ENCODE results near the gene LEMD3.

The LEMD3 gene

DNA sequence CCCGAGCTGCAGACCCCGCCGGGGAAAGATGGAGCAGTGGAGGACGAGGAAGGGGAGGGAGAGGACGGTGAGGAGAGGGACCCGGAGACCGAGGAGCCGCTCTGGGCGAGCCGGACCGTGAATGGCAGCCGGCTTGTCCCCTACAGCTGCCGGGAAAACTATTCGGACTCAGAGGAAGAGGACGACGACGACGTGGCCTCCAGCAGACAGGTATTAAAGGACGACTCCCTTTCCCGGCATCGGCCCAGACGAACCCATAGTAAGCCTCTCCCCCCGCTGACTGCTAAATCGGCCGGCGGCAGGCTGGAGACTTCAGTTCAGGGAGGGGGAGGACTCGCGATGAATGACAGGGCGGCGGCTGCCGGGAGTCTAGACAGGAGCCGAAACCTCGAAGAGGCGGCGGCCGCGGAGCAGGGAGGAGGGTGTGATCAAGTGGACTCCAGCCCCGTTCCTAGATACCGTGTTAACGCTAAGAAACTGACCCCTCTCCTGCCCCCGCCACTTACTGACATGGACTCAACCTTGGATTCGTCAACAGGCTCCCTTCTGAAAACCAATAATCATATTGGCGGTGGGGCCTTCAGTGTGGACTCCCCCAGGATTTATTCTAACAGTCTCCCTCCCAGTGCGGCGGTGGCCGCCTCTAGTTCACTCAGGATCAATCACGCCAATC, 962 bp downstream of the LEMD3 start:
- peak; percentile 56 to 57 for DNase-seq

DNA sequence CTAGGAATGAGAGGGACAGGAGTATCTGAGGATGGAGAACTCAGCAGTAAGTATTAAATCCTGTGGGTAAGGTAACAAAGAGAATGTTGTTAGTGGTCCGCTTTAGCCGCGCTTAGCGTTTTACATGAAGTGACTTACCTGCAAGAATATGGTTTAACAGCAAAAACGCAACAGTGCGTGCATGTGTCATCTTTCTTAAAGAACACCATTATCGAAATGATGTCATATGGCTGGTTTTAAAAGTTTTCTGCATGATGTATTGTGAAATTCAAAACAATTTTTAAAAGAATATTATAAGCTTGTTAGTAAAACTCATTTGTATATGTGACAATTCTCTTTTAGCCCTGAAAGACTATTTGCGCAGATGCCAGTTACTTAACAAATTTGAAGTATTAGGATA, 1.7 kb downstream of the LEMD3 start:
- no peak for DNase-seq

DNA sequence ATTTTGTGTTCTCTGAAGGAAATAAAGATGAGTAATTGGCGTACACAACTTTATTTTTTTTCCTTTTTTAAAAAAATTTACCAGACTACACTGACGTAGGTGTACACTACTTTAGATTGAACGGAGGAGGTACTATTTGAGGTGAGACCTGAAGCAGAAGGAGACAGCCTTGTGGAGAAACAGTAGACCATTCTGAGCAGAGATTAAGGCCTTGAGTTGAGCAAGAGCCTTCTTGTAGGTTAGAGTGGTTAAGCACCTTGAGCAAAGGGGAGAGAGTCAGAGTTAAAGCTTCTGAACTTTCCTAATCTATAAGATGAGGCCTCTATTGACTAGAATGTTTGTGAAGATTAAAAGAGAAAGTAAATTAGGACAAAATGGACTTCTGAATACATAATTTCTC, 2.5 kb downstream of the LEMD3 start:
- no peak for DNase-seq

DNA sequence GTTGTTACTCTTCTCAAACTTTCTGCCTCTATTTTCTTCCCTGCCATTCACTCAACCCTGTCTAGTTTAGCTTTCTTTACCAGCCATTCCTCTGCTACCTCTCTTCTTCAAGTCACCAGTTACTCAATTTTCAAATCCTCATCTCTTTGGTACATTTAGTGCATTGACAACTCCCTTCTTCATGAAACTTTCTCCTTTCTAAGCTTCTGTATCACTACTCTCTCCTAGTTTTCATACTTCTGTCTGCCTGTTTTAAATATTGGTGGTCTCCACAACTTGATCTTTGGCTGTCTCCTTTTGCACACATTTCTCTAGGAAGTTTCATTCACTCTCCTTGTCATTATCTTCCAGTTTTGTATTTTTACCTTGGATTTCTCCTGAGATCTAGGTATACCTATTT, 6.0 kb downstream of the LEMD3 start:
- no peak for DNase-seq

DNA sequence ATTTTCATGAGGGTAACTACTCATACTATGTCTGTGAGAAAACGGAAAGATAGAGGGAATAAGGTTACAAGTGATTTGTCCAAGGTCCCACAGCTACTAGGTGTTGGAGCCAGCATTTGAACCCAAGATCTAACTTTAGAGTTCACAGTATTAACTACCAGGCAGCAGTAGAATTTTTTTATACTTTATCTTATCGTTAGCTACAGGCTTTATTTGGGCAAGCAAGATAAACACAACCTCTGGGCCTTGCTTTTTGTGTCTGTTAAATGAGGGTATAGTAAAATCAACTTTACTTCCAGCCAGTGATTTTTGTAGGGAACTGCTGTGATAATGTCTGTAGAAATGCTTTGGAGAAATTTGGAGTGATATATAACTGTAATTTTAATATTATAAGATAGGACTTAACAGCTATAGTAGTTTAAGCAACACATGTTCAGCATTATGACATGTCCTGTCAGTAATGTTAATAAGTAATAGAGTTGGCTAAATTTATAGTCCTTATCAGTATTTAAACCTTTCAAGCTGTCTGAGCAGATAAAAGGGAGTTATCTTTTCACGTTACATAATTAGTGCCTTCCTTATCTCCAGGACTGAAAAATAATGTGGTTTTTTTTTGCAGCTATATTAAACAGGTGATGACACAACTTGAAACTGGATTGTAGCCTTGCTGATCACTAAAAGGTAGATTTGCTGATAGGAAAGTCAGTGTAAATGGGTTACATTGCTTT, 12.8 kb downstream of the LEMD3 start:
- no peak for DNase-seq

DNA sequence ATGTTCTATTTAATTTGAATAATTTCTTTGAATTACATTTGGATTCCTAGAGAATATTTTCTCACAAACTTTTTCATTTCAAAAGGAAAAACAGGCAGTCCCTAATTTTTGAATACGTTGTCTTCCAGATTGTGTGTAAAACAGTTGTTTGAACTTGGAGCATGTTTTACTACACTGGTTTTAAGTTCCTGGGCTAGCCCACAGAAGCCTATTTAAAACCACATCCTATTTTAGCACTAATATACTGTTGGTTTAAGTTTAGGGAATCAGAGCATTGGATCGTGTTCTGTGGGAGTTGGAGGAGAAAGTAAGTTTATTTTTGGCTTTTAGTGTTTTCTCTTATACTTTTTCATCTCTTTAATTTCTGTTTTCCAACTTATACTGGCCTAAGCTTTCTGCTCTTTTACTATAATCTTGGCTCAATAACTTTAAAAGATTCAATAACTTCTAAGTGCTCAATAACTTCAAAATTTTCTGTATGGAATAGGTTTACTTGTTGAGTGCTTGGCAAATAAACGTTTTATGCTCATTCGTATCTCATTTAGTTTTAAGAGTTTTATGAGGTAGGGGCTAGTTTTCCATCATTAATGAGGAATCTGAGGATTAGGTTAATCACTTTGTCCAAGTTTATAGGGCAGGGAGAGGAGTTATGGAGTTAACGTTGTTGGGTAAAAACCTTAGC, 14.9 kb downstream of the LEMD3 start:
- DNase-seq = no peak

DNA sequence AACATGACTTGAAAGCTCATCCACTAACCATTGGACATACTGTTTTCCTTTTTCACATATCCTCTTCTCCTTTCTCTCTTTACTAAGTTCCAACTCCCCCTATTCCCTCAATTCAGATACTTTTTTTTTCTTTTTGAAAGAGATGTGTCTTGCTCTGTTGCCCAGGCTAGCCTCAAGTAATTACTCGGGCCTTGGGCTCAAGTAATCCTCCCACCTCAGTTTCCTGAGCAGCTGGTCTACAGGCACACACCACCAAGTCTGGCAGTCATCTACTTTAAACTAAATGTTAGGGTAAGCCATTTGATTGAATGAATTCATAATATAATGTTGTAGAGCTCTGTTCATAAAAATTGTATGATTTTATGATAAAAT, 15.5 kb downstream of the LEMD3 start:
- no peak for DNase-seq

DNA sequence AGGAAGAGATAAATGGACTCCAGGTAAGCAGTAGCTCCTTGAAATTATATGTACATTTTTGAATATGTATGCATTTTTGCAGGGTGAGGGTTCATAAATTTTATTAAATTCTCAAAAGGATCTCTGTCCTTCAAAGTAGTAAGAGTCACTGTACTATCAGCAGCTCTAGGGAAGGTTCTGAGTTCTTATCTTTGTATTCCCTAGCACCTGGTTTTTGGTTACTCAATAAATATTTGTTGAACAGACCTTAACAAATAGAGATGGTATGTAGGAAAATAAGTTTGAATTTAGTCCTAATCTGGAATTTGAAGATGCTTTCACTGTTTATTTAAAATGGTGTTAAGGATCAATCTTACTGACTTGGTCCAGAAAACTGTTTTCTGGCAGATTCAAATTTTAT, 18.3 kb downstream of the LEMD3 start:
- no peak for DNase-seq

DNA sequence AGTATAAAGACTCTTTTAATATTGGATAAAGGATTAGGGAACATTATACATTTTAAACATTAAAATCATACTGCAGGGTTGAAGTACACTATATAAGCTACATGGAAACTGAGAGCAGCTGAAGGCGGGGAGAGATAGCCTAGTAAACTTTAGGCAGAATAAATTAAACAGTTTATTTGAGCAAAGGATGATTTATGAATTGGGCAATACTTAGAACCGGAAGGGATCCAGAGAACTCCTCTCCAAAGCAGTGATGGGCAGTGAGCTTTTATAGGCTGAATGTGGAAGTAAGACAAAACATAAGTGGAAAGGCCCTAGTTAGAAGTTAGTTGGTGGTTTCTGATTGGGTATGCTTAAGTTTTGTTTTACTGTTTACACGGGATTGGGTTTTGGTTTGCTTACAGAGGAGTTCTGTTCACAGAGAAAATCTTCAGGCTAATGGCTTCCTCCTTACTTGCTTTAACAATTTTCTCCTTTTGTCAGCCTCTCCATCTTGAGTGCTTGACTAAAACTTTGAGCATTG, 18.9 kb downstream of the LEMD3 start:
- no peak for DNase-seq

DNA sequence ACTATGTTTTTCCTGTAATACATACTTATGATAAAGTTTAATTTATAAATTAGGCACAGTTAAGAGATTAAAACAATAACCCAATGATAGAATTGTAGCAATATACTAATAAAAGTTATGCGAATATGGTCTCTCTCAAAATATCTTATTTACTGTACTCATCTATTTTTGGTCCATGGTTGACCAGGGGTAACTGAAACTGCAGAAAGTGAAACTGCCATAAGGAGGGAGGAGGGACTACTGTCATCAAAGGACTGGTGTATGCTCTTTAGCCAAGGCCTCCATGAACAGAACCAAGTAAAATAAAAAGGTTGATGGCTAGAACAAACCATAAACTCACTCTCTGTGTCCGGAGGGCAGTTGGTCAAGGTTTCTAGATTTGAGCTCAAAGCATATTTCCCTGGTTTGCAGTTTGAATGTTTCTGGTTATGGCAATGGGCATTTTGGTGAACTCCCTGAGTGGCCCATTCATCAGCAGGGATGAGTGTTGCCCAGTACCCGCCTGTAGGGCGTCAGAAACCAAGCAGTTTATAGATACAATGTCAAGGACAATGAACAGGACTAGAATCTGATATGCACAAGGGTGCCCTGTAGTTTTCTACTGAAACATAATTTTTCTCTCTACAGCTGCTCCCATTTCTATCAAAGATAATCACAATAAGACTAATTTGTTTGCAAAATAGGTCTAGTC, 19.8 kb downstream of the LEMD3 start:
- DNase-seq = no peak

DNA sequence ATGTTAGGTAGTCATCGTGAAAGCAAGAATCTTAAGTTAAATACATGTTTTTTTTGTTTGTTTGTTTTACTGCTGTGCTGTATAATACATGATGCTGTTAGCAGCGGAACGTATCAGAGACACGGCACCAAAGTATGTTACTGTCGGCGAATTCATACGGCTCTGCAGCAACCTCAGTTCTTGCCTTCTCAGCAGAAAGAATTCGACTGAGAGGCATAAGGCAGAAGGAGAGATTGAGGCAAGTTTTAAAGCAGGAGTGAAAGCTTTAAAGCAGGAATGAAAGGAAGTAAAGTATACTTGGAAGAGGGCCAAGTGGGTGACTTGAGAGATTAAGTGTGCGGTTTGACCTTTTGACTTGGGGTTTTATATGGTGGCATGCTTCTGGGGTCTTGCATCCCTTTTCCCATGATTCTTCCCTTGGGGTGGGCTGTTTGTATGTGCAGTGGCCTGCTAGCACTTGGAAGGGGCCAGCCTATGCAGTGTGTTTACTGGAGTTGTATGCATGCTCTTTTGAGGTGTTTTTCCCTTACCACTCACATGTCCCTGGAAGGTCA, 23.7 kb downstream of the LEMD3 start:
- no peak for DNase-seq

DNA sequence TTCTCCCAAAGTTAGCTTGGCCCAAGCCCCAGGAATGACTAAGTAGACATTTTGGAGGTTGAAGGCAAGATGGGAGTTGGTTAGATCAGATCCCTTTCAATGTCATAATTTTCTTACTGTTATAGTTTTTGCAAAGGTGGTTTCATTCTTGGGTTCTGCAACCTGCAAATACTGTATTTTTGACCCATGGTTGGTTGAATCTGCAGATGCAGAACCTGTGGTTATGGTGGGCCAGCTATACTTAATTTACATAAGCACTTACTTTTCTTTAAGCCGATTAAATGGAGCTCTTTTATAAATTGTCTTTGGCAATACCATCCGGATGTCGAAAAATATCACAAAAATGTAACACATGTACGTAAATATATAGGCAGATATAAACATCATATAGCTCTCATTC, 25.6 kb downstream of the LEMD3 start:
- DNase-seq = no peak

DNA sequence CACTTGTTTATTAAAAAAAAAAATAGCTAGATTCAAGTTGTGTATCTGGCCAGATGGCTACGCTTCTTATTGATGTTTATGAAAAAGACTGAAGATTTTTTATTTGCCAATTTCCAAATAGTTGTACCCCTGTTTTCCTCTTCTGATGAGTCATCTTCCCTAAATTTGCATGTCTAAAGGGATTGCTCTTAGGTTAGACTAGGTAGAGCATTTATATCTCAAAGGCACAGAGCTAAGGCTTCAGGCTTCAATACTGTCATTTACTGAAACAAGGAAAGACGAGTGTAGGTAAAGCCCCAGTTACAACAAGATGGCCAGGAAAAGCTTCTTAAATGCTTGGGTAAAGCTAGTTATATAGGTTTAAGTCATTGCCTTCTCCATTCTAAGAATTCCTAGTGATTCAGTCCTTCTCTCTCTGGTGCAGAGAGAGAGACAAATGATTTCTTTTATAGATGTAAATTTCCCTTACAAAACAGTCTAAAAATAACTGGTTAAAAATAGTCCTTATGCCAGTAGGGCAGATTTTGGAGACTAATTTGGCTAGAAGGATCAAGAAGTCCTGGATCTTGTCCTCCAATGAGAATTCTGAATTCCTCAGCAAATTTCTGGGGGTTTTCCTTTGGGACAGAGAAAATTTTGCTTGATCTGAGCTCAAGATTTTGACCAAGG, 26.1 kb downstream of the LEMD3 start:
- no peak for DNase-seq

DNA sequence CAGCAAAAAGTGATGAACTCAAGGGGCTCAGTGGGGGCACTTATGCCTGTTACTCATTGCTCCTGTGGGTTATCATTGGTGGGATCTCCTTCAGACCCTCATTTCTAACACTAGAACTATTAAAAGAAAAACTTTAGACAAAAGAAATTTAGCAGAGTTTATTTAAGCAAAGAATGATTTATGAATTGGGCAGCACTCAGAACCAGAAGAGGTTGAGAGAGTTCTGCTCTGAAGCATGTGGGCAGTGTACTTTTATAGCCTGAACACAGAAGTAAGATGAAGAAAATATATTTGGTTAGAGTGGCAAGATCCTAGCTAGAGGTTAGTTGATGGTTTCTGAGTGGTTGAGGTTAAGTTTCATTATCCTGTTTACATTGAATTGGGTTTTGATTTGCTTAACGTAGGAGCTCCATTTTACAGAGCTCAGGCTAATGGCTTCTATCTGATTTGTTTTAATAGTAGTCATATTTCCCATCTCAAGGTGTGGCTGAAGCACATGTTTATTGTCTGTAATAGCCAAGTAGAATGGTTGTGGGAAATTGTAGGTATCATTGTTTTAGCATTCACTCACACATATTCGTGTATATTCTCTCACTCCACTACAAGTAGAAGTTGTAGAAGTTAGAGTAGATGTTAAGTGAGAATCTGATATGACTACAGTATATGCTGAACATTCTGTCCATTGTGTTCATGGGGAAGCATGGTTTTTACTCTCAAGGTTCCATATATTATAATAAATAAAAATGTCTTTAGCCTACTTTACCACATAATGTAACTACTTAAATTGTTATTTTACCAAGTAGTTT, 27.6 kb downstream of the LEMD3 start:
- DNase-seq = no peak

DNA sequence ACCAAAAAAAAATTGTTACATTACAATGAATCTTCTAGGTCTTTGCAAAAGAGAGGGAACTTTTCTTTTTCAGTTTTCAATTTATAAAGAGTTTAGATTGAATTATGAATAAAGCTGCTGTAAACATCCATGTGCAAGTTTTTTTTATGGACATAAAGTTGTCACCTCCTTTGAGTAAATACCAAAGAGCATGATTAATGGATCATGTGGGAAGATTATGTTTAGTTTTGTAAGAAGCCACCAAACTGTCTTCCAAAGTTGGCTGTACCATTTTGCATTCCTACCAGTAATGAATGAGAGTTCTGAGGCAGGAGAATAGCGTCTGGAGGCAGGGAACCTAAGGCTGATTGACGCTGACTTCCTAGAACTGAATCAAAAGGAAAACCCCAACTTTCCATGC, 30.2 kb downstream of the LEMD3 start:
- no peak for DNase-seq

DNA sequence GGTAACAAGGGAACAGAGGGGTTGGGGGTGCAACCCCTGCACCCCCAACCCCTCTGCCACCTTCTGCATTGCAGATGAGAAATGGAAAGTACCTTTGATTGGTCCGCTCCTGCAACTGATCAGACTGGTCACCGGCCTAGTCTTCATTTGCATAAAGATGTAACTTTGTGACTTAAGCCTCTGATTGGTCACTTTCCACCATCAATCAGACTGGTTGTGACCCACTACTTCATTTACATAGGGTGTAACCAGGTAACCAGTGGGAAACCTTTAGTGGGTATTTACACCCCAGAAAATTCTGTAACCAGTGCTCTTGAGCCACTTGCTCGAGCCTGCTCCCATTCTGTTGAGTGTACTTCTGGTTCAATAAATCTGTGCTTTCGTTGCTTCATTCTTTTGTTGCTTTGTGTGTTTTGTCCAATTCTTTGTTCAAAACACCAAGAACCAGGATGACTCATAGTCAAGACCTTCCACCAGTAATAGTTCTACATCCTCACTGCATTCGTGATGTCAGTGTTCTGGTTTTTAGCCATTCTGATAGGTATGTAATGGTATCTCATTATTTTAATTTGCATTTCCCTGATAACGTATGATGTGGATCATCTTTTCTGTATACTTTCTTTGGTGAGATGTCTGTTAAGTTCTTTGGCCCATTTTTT, 30.8 kb downstream of the LEMD3 start:
- no peak for DNase-seq

DNA sequence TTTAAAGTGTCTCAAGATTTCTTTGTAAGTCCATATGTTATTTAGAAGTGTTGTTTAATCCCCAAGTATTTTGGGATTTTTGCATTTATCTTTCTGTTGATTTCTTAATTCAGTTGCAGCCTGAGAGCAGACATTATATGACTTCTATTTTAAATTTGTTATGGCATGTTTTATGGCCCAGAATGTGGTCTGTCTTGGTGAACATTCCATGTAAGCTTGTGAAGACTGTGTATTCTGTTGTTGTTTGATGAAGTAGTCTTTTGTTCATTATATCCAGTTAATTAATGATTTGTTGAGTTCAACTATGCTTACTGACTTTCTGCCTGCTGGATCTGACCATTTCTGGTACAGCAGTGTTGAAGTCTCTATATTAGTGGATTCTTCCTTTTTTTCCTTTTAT, 34.0 kb downstream of the LEMD3 start:
- no peak for DNase-seq

DNA sequence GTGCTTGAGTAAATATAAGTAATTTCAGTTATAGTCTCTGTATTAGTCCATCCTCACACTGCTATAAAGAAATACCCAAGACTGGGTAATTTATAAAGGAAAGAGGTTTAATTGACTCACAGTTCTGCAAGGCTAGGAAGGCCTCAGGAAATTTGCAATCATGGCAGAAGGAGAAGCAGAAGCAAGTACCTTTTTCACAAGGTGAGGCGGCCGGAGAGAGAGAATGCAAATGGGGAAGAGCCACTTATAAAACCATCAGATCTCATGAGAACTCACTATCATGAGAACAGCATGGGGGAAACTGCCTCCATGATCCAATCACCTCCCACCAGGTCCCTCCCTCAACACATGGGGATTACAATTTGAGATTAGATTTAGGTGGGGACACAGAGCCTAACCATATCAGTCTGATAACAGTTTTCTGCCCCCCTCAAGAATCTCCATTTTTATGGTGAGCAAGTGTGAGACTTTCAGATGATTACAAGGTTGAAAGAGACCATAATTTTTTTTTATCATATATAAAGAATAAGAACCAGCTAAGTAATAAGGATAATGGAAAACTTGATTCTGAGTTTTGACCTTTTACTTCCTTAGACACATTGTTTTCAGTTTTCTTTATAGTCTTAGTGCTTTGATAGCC, 35.6 kb downstream of the LEMD3 start:
- no peak for DNase-seq

DNA sequence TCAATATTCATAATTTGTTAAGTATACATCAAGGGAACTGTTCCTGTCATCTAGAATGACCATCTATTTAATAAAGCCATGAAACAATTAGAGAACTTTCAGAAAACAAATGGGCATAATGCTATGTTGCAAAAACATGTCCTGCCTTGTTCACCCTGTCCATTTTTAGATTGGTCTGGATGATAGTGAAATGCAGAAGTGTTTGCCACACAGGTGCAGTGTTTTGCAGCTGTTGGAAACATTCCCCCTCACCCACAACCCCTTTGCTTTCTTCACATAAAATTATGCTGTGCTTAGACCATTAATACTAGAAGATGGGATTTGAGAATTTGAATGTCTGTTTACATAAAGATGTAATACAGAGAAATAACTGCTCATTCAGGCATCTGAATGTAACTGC, 36.5 kb downstream of the LEMD3 start:
- no peak for DNase-seq

DNA sequence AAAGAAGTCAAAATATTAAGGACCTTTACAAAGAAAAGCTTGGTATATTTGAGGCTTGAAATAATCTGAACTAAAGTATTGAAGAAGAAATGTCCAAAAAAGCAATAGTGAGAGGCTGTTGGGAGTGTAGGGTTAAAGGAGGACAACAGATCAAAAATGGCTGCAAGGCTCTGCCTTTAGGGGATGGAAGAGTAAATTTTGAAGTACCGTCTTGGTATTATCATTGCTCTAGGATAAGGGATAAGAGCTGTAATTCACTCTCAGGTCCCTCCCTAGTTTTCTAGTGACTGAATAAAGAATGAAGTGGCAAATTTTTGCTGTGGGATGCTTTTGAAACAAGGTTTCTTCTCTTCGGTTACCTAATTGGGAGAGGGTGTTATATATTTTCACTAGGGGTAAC, 38.7 kb downstream of the LEMD3 start:
- DNase-seq = no peak

Measured in stimulated activated CD4-positive, alpha-beta T cell treated with anti-CD3 and anti-CD28 coated beads, Interleukin-4, amount 100 ng/mL, for 4 hours (primary cell).